ENCODE results near the gene HRH4.
A peak's percentile ranks its signal among the peaks of the same experiment; 100 is the strongest.

The HRH4 gene

GRCh38 chr18:24460388-24460787, at the start of gene HRH4:
TSS of gene HRH4 (plus strand) at chr18:24460637. CDS start at chr18:24460729, 92 bp downstream.
- DNase-seq, result peak in 2 of 3 donors; percentile 30 to 41

GRCh38 chr18:24413148-24413547, 47.3 kb upstream of the HRH4 start:
- DNase-seq, result peak in 2 of 3 donors; percentile 27 to 34

- DNase-seq, result no peak
Measured at GRCh38 chr18:24414349-24415003, 46.0 kb upstream of the HRH4 start.

GRCh38 chr18:24417480-24417879, 43.0 kb upstream of the HRH4 start:
- DNase-seq, result no peak

GRCh38 chr18:24420551-24420950, 39.9 kb upstream of the HRH4 start:
- no peak for DNase-seq

- peak; percentile 15 to 28 (median 21) for DNase-seq
Measured at GRCh38 chr18:24421831-24422230, 38.6 kb upstream of the HRH4 start.

- no peak for DNase-seq
Measured at GRCh38 chr18:24426073-24426397, 34.4 kb upstream of the HRH4 start.

- peak; percentile 87 to 97 (median 93) for DNase-seq
Measured at GRCh38 chr18:24426398-24427294, 33.8 kb upstream of the HRH4 start, which contains the start of gene IMPACT. TSS of gene IMPACT (plus strand) at chr18:24426670. CDS start at chr18:24426757, 87 bp downstream.

GRCh38 chr18:24427484-24427883, 33.0 kb upstream of the HRH4 start:
- DNase-seq, result peak; percentile 13 to 29 (median 14)

- no peak for DNase-seq
Measured at GRCh38 chr18:24428709-24429108, 31.7 kb upstream of the HRH4 start.

- no peak for DNase-seq
Measured at GRCh38 chr18:24429188-24429587, 31.2 kb upstream of the HRH4 start.

GRCh38 chr18:24432618-24433017, 27.8 kb upstream of the HRH4 start:
- DNase-seq, result peak in 1 of 3 donors; percentile 14

GRCh38 chr18:24436939-24437338, 23.5 kb upstream of the HRH4 start:
- DNase-seq, result no peak

GRCh38 chr18:24443870-24444269, 16.6 kb upstream of the HRH4 start:
- peak; percentile 39 to 51 (median 50) for DNase-seq

- no peak for DNase-seq
Measured at GRCh38 chr18:24446453-24446852, 14.0 kb upstream of the HRH4 start.

GRCh38 chr18:24446953-24447538, 13.4 kb upstream of the HRH4 start:
- DNase-seq, result no peak

GRCh38 chr18:24447961-24448360, 12.5 kb upstream of the HRH4 start:
- no peak for DNase-seq

GRCh38 chr18:24456549-24456948, 3.9 kb upstream of the HRH4 start:
- DNase-seq, result no peak

GRCh38 chr18:24459772-24460171, 665 bp upstream of the HRH4 start:
- peak in 2 of 3 donors; percentile 5 to 28 for DNase-seq

GRCh38 chr18:24461996-24462395, 1.6 kb downstream of the HRH4 start:
- no peak for DNase-seq

GRCh38 chr18:24462838-24463775, 2.7 kb downstream of the HRH4 start:
- DNase-seq, result peak; percentile 15 to 35 (median 35)

- peak; percentile 55 to 71 (median 62) for DNase-seq
Measured at GRCh38 chr18:24465486-24465885, 5.0 kb downstream of the HRH4 start.
